Mesothelial cell of epicardium (in vitro differentiated cells): ENCODE measurements around the gene PSMD6. TPM values are rescaled to one million over a fixed set of nuclear protein-coding genes. Genes with fewer than 3 reads are reported as not detected.

Experiments used
- DNase-seq, 2 experiments: peaks; one replicate each; pipeline ENCODE4 v3.0.0; 2021; ENCODE audit warnings: low spot score in 2 of 2; ENCODE audit not compliant: unreplicated experiment in 2 of 2
- H3K27ac Mint-ChIP-seq: 2 replicates; pipeline ENCODE4 v1.8.0; 2021; ENCODE audit warnings: mixed read lengths
- H3K27me3 Mint-ChIP-seq: 2 replicates; pipeline ENCODE4 v1.8.0; 2021; ENCODE audit warnings: low read depth, mixed read lengths
- H3K36me3 Mint-ChIP-seq: 2 replicates; pipeline ENCODE4 v1.8.0; 2021; ENCODE audit warnings: mixed read lengths
- H3K4me1 Mint-ChIP-seq: 2 replicates; pipeline ENCODE4 v1.8.0; 2021; ENCODE audit warnings: mixed read lengths
- H3K4me3 Mint-ChIP-seq: 2 replicates; pipeline ENCODE4 v1.8.0; 2021; ENCODE audit warnings: mild to moderate bottlenecking, moderate library complexity, mixed read lengths
- H3K9me3 Mint-ChIP-seq: 2 replicates; pipeline ENCODE4 v1.8.0; 2021; ENCODE audit warnings: mixed read lengths
- CTCF ChIP-seq: fragments of 200-600 bp; sonication (generic); IDR thresholded peaks from one replicate; pipeline ENCODE4 v1.5.0; 2021; ENCODE audit warnings: antibody characterized with exemption; ENCODE audit not compliant: unreplicated experiment
- total RNA-seq: library from RNA; stranded (reverse); gene quantifications from 3 replicates; pipeline ENCODE4 v1.2.1, GENCODE V29; 2021

Gene PSMD6
- total RNA-seq, 1 donor from 2014 or later, result 73.4 TPM

- Mint-ChIP-seq H3K4me3 (no peak overlapping the region), H3K36me3 (no peaks in the 10 kb centered on the region), H3K9me3 (no peaks in the 10 kb centered on the region), H3K4me1 (peaks cover 9% of the 10 kb centered on the region), H3K27ac (no peak overlapping the region), H3K27me3 (peaks cover 25% of the 10 kb centered on the region)
- DNase-seq, result no peak
- no peak for TF ChIP-seq CTCF
Observed at GRCh38 chr3:64042952-64043351, 19.7 kb upstream of the PSMD6 start.

- no peak for TF ChIP-seq CTCF
- Mint-ChIP-seq H3K36me3 (no peaks in the 10 kb centered on the region), H3K4me3 (no peak overlapping the region), H3K27me3 (peaks cover 16% of the 10 kb centered on the region), H3K27ac (no peak overlapping the region), H3K4me1 (no peaks in the 10 kb centered on the region), H3K9me3 (peaks cover 6% of the 10 kb centered on the region)
- no peak for DNase-seq
Observed at GRCh38 chr3:64039981-64040733, 16.9 kb upstream of the PSMD6 start.

- H3K9me3 Mint-ChIP-seq, result peaks cover 14% of the 10 kb centered on the region
- no peak for DNase-seq
- H3K4me1 Mint-ChIP-seq, result no peaks in the 10 kb centered on the region
- no peak overlapping the region for H3K27ac Mint-ChIP-seq
- H3K27me3 Mint-ChIP-seq, result peaks cover 15% of the 10 kb centered on the region
- TF ChIP-seq CTCF, result no peak
- H3K36me3 Mint-ChIP-seq, result no peaks in the 10 kb centered on the region
- no peak overlapping the region for H3K4me3 Mint-ChIP-seq
Observed at GRCh38 chr3:64039332-64039731, 16.0 kb upstream of the PSMD6 start.

GRCh38 chr3:64038253-64038767, 15.0 kb upstream of the PSMD6 start:
- H3K27ac Mint-ChIP-seq, result no peak overlapping the region
- no peak for DNase-seq
- H3K4me3 Mint-ChIP-seq, result no peak overlapping the region
- peaks cover 21% of the 10 kb centered on the region for H3K9me3 Mint-ChIP-seq
- H3K27me3 Mint-ChIP-seq, result peaks cover 13% of the 10 kb centered on the region
- H3K36me3 Mint-ChIP-seq, result peaks cover 5% of the 10 kb centered on the region
- TF ChIP-seq CTCF, result no peak
- H3K4me1 Mint-ChIP-seq, result no peaks in the 10 kb centered on the region

GRCh38 chr3:64037084-64037483, 13.8 kb upstream of the PSMD6 start:
- Mint-ChIP-seq H3K27ac (no peak overlapping the region), H3K4me3 (no peak overlapping the region), H3K4me1 (peaks cover 8% of the 10 kb centered on the region), H3K9me3 (peaks cover 21% of the 10 kb centered on the region), H3K27me3 (peaks cover 13% of the 10 kb centered on the region), H3K36me3 (peaks cover 5% of the 10 kb centered on the region)
- no peak for DNase-seq
- no peak for TF ChIP-seq CTCF
